Coronary artery (tissue), 2 donors: ENCODE results near the gene ISL2.

Experiments used
- DNase-seq: peaks from one replicate; pipeline ENCODE4 v3.0.0-alpha.2; 2017; ENCODE audit warnings: low spot score
- H3K27ac ChIP-seq, 2 donors: fragments of 200-600 bp; sonication (generic); one replicate each; pipeline ENCODE4 v1.5.1; 2016 to 2019
- H3K4me3 ChIP-seq: fragments of 200-600 bp; sonication (generic); 2 replicates; pipeline ENCODE4 v1.5.1; 2016; ENCODE audit warnings: mild to moderate bottlenecking, moderate library complexity
- CTCF ChIP-seq: fragments of 200-600 bp; sonication (generic); IDR thresholded peaks from one replicate; pipeline ENCODE4 v1.5.1; 2019; ENCODE audit warnings: antibody characterized with exemption

The ISL2 gene

GRCh38 chr15:76328958-76329357 is 7.6 kb upstream of the ISL2 start:
- H3K27ac ChIP-seq, result no peak overlapping the region
- DNase-seq, result no peak
- no peak for TF ChIP-seq CTCF

GRCh38 chr15:76330080-76330680 is 6.4 kb upstream of the ISL2 start:
- Histone ChIP-seq H3K27ac (no peak overlapping the region), H3K4me3 (no peak overlapping the region)
- DNase-seq, result no peak
- peak; percentile 13 for TF ChIP-seq CTCF

More at GRCh38 chr15:76328958-76329357, 7.6 kb upstream of the ISL2 start:
- no peak overlapping the region for H3K4me3 ChIP-seq

GRCh38 chr15:76332796-76333195 is 3.8 kb upstream of the ISL2 start:
- Histone ChIP-seq H3K4me3 (no peak overlapping the region), H3K27ac (no peak overlapping the region)
- no peak for TF ChIP-seq CTCF
- no peak for DNase-seq

GRCh38 chr15:76333309-76333708 is 3.3 kb upstream of the ISL2 start:
- no peak overlapping the region for H3K4me3 ChIP-seq
- no peak for TF ChIP-seq CTCF
- DNase-seq, result no peak

GRCh38 chr15:76333720-76334437 is 2.7 kb upstream of the ISL2 start:
- Histone ChIP-seq H3K4me3 (no peak overlapping the region), H3K27ac (no peak overlapping the region)
- TF ChIP-seq CTCF, result no peak
- no peak for DNase-seq

More at GRCh38 chr15:76333309-76333708, 3.3 kb upstream of the ISL2 start:
- no peak overlapping the region for H3K27ac ChIP-seq

- no peak for DNase-seq
- Histone ChIP-seq H3K27ac (no peak overlapping the region), H3K4me3 (peak overlapping the region; percentile 39)
- no peak for TF ChIP-seq CTCF
Observed at GRCh38 chr15:76334438-76335306, 1.9 kb upstream of the ISL2 start.
